ENCODE measurements around the gene SPCS3. TPM values are rescaled to one million over a fixed set of nuclear protein-coding genes. Genes with fewer than 3 reads are reported as not detected.

Gene SPCS3
- 109 and 116 TPM in 2 replicates for total RNA-seq

GRCh38 chr4:176319704-176320339 lies at the start of gene SPCS3:
SPCS3 (plus strand) TSS chr4:176319966; CDS start chr4:176320077, 111 bp downstream.

Other genes starting within 250 kb of the SPCS3 start
- gene SPATA4, start 124.4 kb upstream of the SPCS3 start, total RNA-seq: 0.09 TPM in 2 replicates
- 0.28 TPM in 1 of 2 replicates, not detected in the other for gene ASB5, start 50.7 kb upstream of the SPCS3 start, total RNA-seq

All from endothelial cell of coronary artery (primary cell).